Duodenal mucosa (tissue), 2 donors: ENCODE results near the gene AVEN.
"Not testable (repeated sequence)": the region's sequence is repeated elsewhere in the genome, so short reads cannot be mapped to it uniquely, and the experiment has no call there.

Experiments
- H3K27ac ChIP-seq: one replicate; pipeline ENCODE4 v1.7.0; 2013; ENCODE audit warnings: low read depth, low read length
- H3K27me3 ChIP-seq, 2 donors: one replicate each; pipeline ENCODE4 v1.7.0; 2013; ENCODE audit warnings: low read length in 2 of 2, control low read depth in 1 of 2; ENCODE audit not compliant: insufficient read depth in 2 of 2, control insufficient read depth in 1 of 2
- H3K36me3 ChIP-seq, 2 donors: one replicate each; pipeline ENCODE4 v1.7.0; 2013; ENCODE audit warnings: low read length in 2 of 2, control low read depth in 1 of 2; ENCODE audit not compliant: insufficient read depth in 2 of 2, control insufficient read depth in 1 of 2
- H3K4me1 ChIP-seq, 2 donors: one replicate each; pipeline ENCODE4 v1.7.0; 2013; ENCODE audit warnings: low read length in 2 of 2, control low read depth in 1 of 2; ENCODE audit not compliant: insufficient read depth in 2 of 2, control insufficient read depth in 1 of 2
- H3K4me3 ChIP-seq, 2 donors: one replicate each; pipeline ENCODE4 v1.7.0; 2013; ENCODE audit warnings: low read length in 2 of 2, low read depth in 1 of 2
- H3K9ac ChIP-seq, 2 donors: one replicate each; pipeline ENCODE4 v1.7.0; 2013; ENCODE audit warnings: low read length in 2 of 2, low read depth in 1 of 2
- H3K9me3 ChIP-seq, 2 donors: one replicate each; pipeline ENCODE4 v1.7.0; 2013; ENCODE audit warnings: low read length in 2 of 2, control low read depth in 1 of 2; ENCODE audit not compliant: control insufficient read depth in 1 of 2

Gene AVEN

GRCh38 chr15:34014556-34014955, 24.4 kb downstream of the AVEN start:
- H3K9ac ChIP-seq, result no peak overlapping the region
- H3K27ac ChIP-seq, result no peak overlapping the region
- no peaks in the 10 kb centered on the region for H3K9me3 ChIP-seq
- H3K4me3 ChIP-seq, result no peak overlapping the region
- no peaks in the 10 kb centered on the region for H3K36me3 ChIP-seq
- H3K4me1 ChIP-seq, result no peaks in the 10 kb centered on the region
- no peaks in the 10 kb centered on the region for H3K27me3 ChIP-seq

- H3K27ac ChIP-seq, result no peak overlapping the region
- H3K4me1 ChIP-seq, result no peaks in the 10 kb centered on the region
- no peaks in the 10 kb centered on the region for H3K36me3 ChIP-seq
- H3K4me3 ChIP-seq, result no peak overlapping the region
- no peaks in the 10 kb centered on the region for H3K27me3 ChIP-seq
- H3K9me3 ChIP-seq, result no peaks in the 10 kb centered on the region
- no peak overlapping the region for H3K9ac ChIP-seq
Observed at GRCh38 chr15:34013746-34014145, 25.3 kb downstream of the AVEN start.

- Histone ChIP-seq H3K9me3 (no peaks in the 10 kb centered on the region), H3K9ac (no peak overlapping the region), H3K4me1 (no peaks in the 10 kb centered on the region), H3K27me3 (no peaks in the 10 kb centered on the region), H3K36me3 (no peaks in the 10 kb centered on the region), H3K27ac (no peak overlapping the region), H3K4me3 (no peak overlapping the region)
Observed at GRCh38 chr15:34012461-34013028, 26.5 kb downstream of the AVEN start.

- H3K9ac ChIP-seq, result no peak overlapping the region
- no peaks in the 10 kb centered on the region for H3K4me1 ChIP-seq
- H3K4me3 ChIP-seq, result no peak overlapping the region
- H3K27me3 ChIP-seq, result no peaks in the 10 kb centered on the region
- H3K9me3 ChIP-seq, result no peaks in the 10 kb centered on the region
- no peaks in the 10 kb centered on the region for H3K36me3 ChIP-seq
- no peak overlapping the region for H3K27ac ChIP-seq
Observed at GRCh38 chr15:34011481-34011880, 27.5 kb downstream of the AVEN start.

- no peaks in the 10 kb centered on the region for H3K4me1 ChIP-seq
- H3K27ac ChIP-seq, result no peak overlapping the region
- no peaks in the 10 kb centered on the region for H3K36me3 ChIP-seq
- no peak overlapping the region for H3K9ac ChIP-seq
- H3K27me3 ChIP-seq, result no peaks in the 10 kb centered on the region
- no peaks in the 10 kb centered on the region for H3K9me3 ChIP-seq
- no peak overlapping the region for H3K4me3 ChIP-seq
Observed at GRCh38 chr15:34010921-34011320, 28.1 kb downstream of the AVEN start.

- Histone ChIP-seq H3K36me3 (no peaks in the 10 kb centered on the region), H3K9ac (no peak overlapping the region), H3K4me3 (no peak overlapping the region), H3K27ac (no peak overlapping the region), H3K4me1 (no peaks in the 10 kb centered on the region), H3K27me3 (no peaks in the 10 kb centered on the region), H3K9me3 (no peaks in the 10 kb centered on the region)
Observed at GRCh38 chr15:34009656-34010055, 29.3 kb downstream of the AVEN start.

GRCh38 chr15:34006381-34006780, 32.6 kb downstream of the AVEN start:
- no peak overlapping the region for H3K27ac ChIP-seq
- H3K9ac ChIP-seq, result no peak overlapping the region
- H3K9me3 ChIP-seq, result no peaks in the 10 kb centered on the region
- H3K36me3 ChIP-seq, result no peaks in the 10 kb centered on the region
- H3K4me3 ChIP-seq, result no peak overlapping the region
- H3K4me1 ChIP-seq, result no peaks in the 10 kb centered on the region
- no peaks in the 10 kb centered on the region for H3K27me3 ChIP-seq

GRCh38 chr15:34001536-34001935, 37.5 kb downstream of the AVEN start:
- Histone ChIP-seq H3K4me3 (no peak overlapping the region), H3K9ac (no peak overlapping the region), H3K36me3 (no peaks in the 10 kb centered on the region), H3K4me1 (no peaks in the 10 kb centered on the region), H3K27ac (no peak overlapping the region), H3K9me3 (no peaks in the 10 kb centered on the region), H3K27me3 (no peaks in the 10 kb centered on the region)

GRCh38 chr15:33995666-33996065, 43.3 kb downstream of the AVEN start:
- not testable (repeated sequence) for H3K9ac ChIP-seq, H3K27me3 ChIP-seq, H3K4me1 ChIP-seq, H3K27ac ChIP-seq, H3K4me3 ChIP-seq, H3K36me3 ChIP-seq, H3K9me3 ChIP-seq

GRCh38 chr15:33994005-33994615, 44.9 kb downstream of the AVEN start:
- H3K27me3 ChIP-seq, result no peaks in the 10 kb centered on the region
- no peaks in the 10 kb centered on the region for H3K36me3 ChIP-seq
- H3K4me3 ChIP-seq, result no peak overlapping the region
- no peak overlapping the region for H3K9ac ChIP-seq
- no peak overlapping the region for H3K27ac ChIP-seq
- H3K9me3 ChIP-seq, result no peaks in the 10 kb centered on the region
- H3K4me1 ChIP-seq, result no peaks in the 10 kb centered on the region
